ENCODE results near the gene OTOP1. TPM values are rescaled to one million over a fixed set of nuclear protein-coding genes. Genes with fewer than 3 reads are reported as not detected.

Gene OTOP1
- total and polyA plus RNA-seq, 2 experiments from 2014 or later = not detected

DNA sequence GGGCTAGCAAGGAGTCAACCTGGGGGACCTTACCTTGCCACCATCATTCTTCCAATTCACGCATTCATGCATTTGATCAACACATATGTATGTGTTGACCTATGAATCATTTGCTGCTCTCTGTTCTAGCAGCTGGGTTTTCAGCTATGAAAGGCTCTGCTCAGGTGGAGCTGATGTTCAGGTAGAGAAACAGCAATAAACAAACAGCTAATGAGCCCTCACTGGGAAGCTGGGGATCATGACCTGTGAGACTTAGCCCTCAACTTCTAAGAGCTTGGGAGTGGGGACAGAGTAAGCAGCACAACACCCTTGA lies 1.6 kb upstream of the OTOP1 start:
- no peak overlapping the region for H3K27ac Mint-ChIP-seq
- no peak overlapping the region for H2AFZ ChIP-seq

More for the DNA sequence above, 1.6 kb upstream of the OTOP1 start:
- Mint-ChIP-seq H3K4me1 (peaks cover 10% of the 10 kb centered on the region), H3K4me3 (peak overlapping the region; percentile 49; the same call in 2 of the 3 replicates), H3K9me3 (peaks cover 12% of the 10 kb centered on the region), H3K36me3 (ENCODE audit: low read depth) (peaks cover 4% of the 10 kb centered on the region; the same call in 2 of the 3 replicates), H3K27me3 (ENCODE audit: insufficient read depth, low read depth, poor library complexity) (peaks cover 60% of the 10 kb centered on the region)
- Histone ChIP-seq H3K79me2 (replicated peaks; ENCODE audit: insufficient read depth) (no peaks in the 10 kb centered on the region), H3K4me1 (ENCODE audit: insufficient read depth) (0 out of 2 replicates have a peak, but pooled peaks cover 7% of the 10 kb centered on the region), H3K27me3 (ENCODE audit: insufficient read depth) (peaks cover 75% of the 10 kb centered on the region), H3K4me2 (peak overlapping the region; percentile 78), H3K9me2 (ENCODE audit: insufficient read depth) (no peaks in the 10 kb centered on the region), H3K27ac (ENCODE audit: low read depth) (no peak overlapping the region), H3K4me3 (peak overlapping the region; percentile 49), H4K20me1 (replicated peaks; ENCODE audit: insufficient read depth) (no peaks in the 10 kb centered on the region), H3F3A (replicated peaks; ENCODE audit: low read depth) (no peaks in the 10 kb centered on the region), H3K36me3 (ENCODE audit: insufficient read depth) (no peaks in the 10 kb centered on the region)
- DNase-seq (ENCODE audit: low spot score) = no peak
- TF ChIP-seq, protein P1, sequence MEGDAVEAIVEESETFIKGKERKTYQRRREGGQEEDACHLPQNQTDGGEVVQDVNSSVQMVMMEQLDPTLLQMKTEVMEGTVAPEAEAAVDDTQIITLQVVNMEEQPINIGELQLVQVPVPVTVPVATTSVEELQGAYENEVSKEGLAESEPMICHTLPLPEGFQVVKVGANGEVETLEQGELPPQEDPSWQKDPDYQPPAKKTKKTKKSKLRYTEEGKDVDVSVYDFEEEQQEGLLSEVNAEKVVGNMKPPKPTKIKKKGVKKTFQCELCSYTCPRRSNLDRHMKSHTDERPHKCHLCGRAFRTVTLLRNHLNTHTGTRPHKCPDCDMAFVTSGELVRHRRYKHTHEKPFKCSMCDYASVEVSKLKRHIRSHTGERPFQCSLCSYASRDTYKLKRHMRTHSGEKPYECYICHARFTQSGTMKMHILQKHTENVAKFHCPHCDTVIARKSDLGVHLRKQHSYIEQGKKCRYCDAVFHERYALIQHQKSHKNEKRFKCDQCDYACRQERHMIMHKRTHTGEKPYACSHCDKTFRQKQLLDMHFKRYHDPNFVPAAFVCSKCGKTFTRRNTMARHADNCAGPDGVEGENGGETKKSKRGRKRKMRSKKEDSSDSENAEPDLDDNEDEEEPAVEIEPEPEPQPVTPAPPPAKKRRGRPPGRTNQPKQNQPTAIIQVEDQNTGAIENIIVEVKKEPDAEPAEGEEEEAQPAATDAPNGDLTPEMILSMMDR (conservative IDR thresholded peaks at IDR 0.05; ENCODE audit: low read depth in 2 of 2) = no peak
- no peak for TF ChIP-seq POLR2AphosphoS5 (IDR thresholded peaks at IDR 0.05; ENCODE audit: low read depth)
- no peak for TF ChIP-seq REST (IDR thresholded peaks at IDR 0.05; ENCODE audit: unreplicated experiment)
- TF ChIP-seq EZH2 (IDR thresholded peaks at IDR 0.05; ENCODE audit: low read depth, unreplicated experiment) = peak; percentile 7
- no peak for ATAC-seq
